Measurements from ENCODE around the gene PNMA8A.

DNA sequence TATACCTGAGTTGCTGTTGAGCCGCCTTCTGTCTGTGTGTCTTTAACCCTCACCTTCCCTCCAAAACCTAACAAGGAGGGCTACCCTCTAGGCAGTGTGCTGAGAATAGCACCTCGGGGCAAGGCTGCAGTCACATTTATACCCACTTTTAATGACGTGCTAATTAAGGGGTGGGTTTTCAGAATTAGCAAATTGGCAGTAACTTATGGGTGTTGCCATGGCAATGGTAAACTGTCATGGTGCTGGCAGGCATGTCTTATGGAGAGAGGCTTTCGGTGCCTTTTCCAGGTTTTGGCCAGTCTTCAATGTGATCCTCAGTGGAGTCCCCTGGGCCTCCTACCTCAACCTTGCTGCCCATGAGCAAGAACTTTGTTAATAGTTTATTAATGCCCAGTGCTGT is 1.2 kb upstream of the PNMA8A start:
- TF ChIP-seq, protein P1, sequence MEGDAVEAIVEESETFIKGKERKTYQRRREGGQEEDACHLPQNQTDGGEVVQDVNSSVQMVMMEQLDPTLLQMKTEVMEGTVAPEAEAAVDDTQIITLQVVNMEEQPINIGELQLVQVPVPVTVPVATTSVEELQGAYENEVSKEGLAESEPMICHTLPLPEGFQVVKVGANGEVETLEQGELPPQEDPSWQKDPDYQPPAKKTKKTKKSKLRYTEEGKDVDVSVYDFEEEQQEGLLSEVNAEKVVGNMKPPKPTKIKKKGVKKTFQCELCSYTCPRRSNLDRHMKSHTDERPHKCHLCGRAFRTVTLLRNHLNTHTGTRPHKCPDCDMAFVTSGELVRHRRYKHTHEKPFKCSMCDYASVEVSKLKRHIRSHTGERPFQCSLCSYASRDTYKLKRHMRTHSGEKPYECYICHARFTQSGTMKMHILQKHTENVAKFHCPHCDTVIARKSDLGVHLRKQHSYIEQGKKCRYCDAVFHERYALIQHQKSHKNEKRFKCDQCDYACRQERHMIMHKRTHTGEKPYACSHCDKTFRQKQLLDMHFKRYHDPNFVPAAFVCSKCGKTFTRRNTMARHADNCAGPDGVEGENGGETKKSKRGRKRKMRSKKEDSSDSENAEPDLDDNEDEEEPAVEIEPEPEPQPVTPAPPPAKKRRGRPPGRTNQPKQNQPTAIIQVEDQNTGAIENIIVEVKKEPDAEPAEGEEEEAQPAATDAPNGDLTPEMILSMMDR (IDR thresholded peaks at IDR 0.05), result no peak
- TF ChIP-seq POLR2A (IDR thresholded peaks at IDR 0.05), result no peak

Measured in adrenal gland (tissue), 5 donors.